Spleen (tissue), 7 donors: Measurements from ENCODE around the gene RAD23B.

ENCODE experiments used
- CTCF ChIP-seq, 11 experiments: fragments of 200-600 bp in 7 of 11; fragments of 450-650 bp in 4 of 11; sonication (generic) in 4 of 11; IDR thresholded peaks in 8 of 11; conservative IDR thresholded peaks in 3 of 11; 1 replicate in 7 of 11; 2 replicates in 4 of 11; pipeline versions ENCODE4 v1.4.0 to v1.8.0; 2016 to 2021; ENCODE audit warnings: antibody characterized with exemption in 11 of 11, inconsistent platforms in 4 of 11, mild to moderate bottlenecking in 1 of 11
- POLR2A ChIP-seq, 3 donors: fragments of 450-650 bp; IDR thresholded peaks; one replicate each; pipeline ENCODE4 v1.5.1; 2017; ENCODE audit warnings: antibody characterized with exemption in 3 of 3, mild to moderate bottlenecking in 1 of 3
- donor health status: DM: no; HTN: no; CAD: no; lungs with moderate emphysema.
- donor health status: DM: no; HTN: no; CAD: no.
- donor health status: DM: no; HTN: no; CAD: no.

- TF ChIP-seq POLR2A (IDR thresholded peaks at IDR 0.05) (no peak), CTCF (IDR thresholded peaks at IDR 0.05 in 8 of 11, conservative IDR thresholded peaks at IDR 0.05 in 3 of 11) (no peak)
These were observed 14.5 kb upstream of the RAD23B start for GRCh38 chr9:107268560-107268959.
